ENCODE data around the gene ARL6IP4. TPM values are rescaled to one million over a fixed set of nuclear protein-coding genes. Genes with fewer than 3 reads are reported as not detected.
A peak's percentile ranks its signal among the peaks of the same experiment; 100 is the strongest.

The ARL6IP4 gene
- total RNA-seq, 2 experiments from 2014 or later = 166 to 175 TPM

- H3K4me3 Mint-ChIP-seq = no peak overlapping the region
Measured at GRCh38 chr12:122947352-122947792, 33.1 kb upstream of the ARL6IP4 start.

DNA sequence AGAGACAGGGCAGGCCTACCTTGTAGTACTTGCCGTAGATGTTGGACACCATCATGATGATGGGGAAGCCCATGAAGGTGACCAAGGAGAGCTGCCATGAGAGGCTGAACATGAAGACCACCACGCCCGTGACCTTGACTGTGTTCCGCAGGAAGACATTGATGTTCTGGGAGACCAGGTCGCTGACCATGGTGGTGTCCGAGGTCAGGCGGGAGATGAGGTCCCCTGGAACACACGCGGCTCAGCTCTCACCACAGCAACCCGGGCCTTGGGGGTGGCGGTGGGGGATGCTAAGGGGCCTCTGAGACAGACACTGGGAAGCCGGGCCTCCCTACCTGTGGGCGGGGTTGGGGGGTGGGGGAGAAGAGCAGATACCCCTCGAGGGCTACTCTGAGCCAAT lies 31.9 kb upstream of the ARL6IP4 start:
- no peaks in the 10 kb centered on the region for H3K27me3 Mint-ChIP-seq
- H3K36me3 Mint-ChIP-seq (ENCODE audit: low read depth) = no peaks in the 10 kb centered on the region
- no peak for DNase-seq
- POLR2A ChIA-PET = interaction anchor here (1.7 to 3.3 kb wide), 3 partner anchors 61 to 113 kb away, joined by 5 to 12 read pairs (median 6); partner anchors contain the start of gene HIP1R
- H3K4me3 Mint-ChIP-seq = no peak overlapping the region
- no peaks in the 10 kb centered on the region for H3K9me3 Mint-ChIP-seq
- peaks cover 33% of the 10 kb centered on the region for H3K4me1 Mint-ChIP-seq
- H3K27ac Mint-ChIP-seq = no peak overlapping the region
- CTCF ChIA-PET = interaction anchor here (1.1 to 9.4 kb wide), 3 partner anchors 17 to 155 kb away, joined by 4 to 74 read pairs (median 47); no protein-coding TSS in a partner anchor

More at GRCh38 chr12:122947352-122947792, 33.1 kb upstream of the ARL6IP4 start:
- DNase-seq = no peak
- Mint-ChIP-seq H3K9me3 (no peaks in the 10 kb centered on the region), H3K4me1 (peaks cover 44% of the 10 kb centered on the region), H3K36me3 (ENCODE audit: low read depth) (no peaks in the 10 kb centered on the region), H3K27me3 (no peaks in the 10 kb centered on the region), H3K27ac (peak overlapping the region; percentile 72)
- ChIA-PET CTCF (interaction anchor here (1.3 to 8.2 kb wide), 3 partner anchors 49 to 154 kb away, joined by 3 to 47 read pairs (median 26); no protein-coding TSS in a partner anchor), POLR2A (interaction anchor here (0.6 to 3.3 kb wide), 9 partner anchors 49 to 285 kb away, joined by 3 to 15 read pairs (median 9); partner anchors contain the start of genes MPHOSPH9, MTRFR and VPS37B)

DNA sequence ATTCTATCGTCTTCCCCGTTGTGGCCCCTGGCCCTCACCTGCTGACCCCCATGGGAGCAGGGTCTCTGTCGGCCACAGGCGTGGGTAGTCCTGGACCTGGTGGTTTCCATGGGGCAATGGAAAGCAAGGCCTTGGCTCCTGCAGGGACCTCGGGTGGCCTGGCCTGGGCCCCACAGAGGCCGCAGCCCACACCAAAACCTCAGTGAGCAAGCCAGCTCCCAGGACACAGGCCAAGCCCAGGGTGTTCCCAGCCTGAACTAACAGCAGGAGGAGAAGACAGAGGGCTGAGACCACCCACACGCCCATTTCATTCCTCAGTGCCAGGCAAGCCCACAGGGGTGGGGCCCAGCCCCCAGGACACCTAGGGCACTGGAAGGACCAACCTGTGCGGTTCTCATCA lies 31.1 kb upstream of the ARL6IP4 start:
- Mint-ChIP-seq H3K4me3 (no peak overlapping the region), H3K36me3 (ENCODE audit: low read depth) (no peaks in the 10 kb centered on the region), H3K27ac (no peak overlapping the region), H3K4me1 (peaks cover 30% of the 10 kb centered on the region), H3K9me3 (no peaks in the 10 kb centered on the region), H3K27me3 (no peaks in the 10 kb centered on the region)
- POLR2A ChIA-PET = interaction anchor here (1.7 to 1.8 kb wide), 2 partner anchors 77 to 113 kb away, joined by 5 to 6 read pairs; partner anchors contain the start of gene HIP1R
- no peak for DNase-seq
- CTCF ChIA-PET = interaction anchor here (1.1 to 9.4 kb wide), 4 partner anchors 18 to 156 kb away, joined by 4 to 74 read pairs (median 26); no protein-coding TSS in a partner anchor

DNA sequence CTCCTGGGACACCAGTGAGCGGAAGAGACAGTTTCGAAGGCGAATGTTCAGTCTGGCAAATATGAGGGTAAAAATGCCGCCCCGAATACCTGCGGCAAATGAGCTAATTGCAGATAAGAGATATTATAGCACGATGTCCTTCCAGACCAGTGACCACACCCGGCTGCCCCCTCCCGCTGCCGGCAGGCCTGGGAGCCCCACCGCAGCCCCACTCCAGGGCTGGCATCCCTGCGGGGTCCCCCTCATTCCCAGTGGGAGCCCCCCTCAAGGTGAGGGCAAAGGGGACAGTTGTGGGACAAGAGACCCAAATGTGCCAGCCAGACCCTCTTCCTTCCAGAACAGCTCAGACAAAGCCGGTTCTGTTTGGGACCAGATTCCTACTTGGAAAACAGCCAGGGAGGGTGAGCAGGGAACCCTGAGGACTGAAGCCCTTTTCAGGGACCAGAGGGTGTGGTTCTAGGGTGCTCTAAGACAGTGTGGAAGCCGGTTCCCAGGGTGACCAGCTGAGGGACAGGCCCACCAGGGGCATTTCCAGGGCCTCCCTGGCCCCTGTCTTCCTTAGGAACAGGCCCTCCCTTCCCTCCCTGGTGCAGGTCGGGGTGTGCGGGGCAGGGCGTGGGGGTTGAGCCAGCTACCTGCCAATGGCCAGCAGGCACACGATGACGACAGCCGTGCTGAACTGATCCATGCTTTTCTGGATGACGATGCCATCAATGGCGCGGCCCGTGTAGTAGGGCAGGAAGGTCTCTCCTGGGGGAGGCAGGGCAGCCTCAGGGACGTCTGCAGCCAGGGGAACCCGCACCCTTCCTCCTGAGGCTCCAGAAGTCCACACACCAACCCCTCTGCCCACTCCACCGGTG lies 30.4 kb upstream of the ARL6IP4 start:
- Mint-ChIP-seq H3K4me1 (peaks cover 29% of the 10 kb centered on the region), H3K4me3 (no peak overlapping the region), H3K9me3 (no peaks in the 10 kb centered on the region), H3K27ac (no peak overlapping the region), H3K27me3 (no peaks in the 10 kb centered on the region), H3K36me3 (ENCODE audit: low read depth) (no peaks in the 10 kb centered on the region)
- CTCF ChIA-PET = interaction anchor here (0.7 to 9.4 kb wide), 5 partner anchors 19 to 156 kb away, joined by 3 to 74 read pairs (median 4); no protein-coding TSS in a partner anchor
- no peak for DNase-seq
- POLR2A ChIA-PET = interaction anchor here (1.6 to 1.8 kb wide), 3 partner anchors 62 to 114 kb away, joined by 3 to 6 read pairs (median 5); partner anchors contain the start of gene HIP1R

- ChIA-PET CTCF (interaction anchor here (0.7 to 9.4 kb wide), 5 partner anchors 55 to 158 kb away, joined by 3 to 74 read pairs (median 3); partner anchors contain the start of gene VPS37B), POLR2A (interaction anchor here (1.2 to 1.6 kb wide), 2 partner anchors 63 to 80 kb away, joined by 3 read pairs; no protein-coding TSS in a partner anchor)
- H3K9me3 Mint-ChIP-seq = no peaks in the 10 kb centered on the region
- DNase-seq = no peak
- no peaks in the 10 kb centered on the region for H3K27me3 Mint-ChIP-seq
- no peak overlapping the region for H3K27ac Mint-ChIP-seq
- H3K36me3 Mint-ChIP-seq (ENCODE audit: low read depth) = no peaks in the 10 kb centered on the region
- peaks cover 21% of the 10 kb centered on the region for H3K4me1 Mint-ChIP-seq
- H3K4me3 Mint-ChIP-seq = no peak overlapping the region
Measured at GRCh38 chr12:122951406-122951805, 29.1 kb upstream of the ARL6IP4 start.

GRCh38 chr12:122951979-122952892 lies 28.2 kb upstream of the ARL6IP4 start:
- Mint-ChIP-seq H3K4me1 (peaks cover 13% of the 10 kb centered on the region), H3K36me3 (ENCODE audit: low read depth) (no peaks in the 10 kb centered on the region), H3K27me3 (no peaks in the 10 kb centered on the region), H3K4me3 (no peak overlapping the region), H3K27ac (no peak overlapping the region), H3K9me3 (no peaks in the 10 kb centered on the region)
- POLR2A ChIA-PET = interaction anchor here (1.2 to 1.6 kb wide), 2 partner anchors 64 to 81 kb away, joined by 3 read pairs; no protein-coding TSS in a partner anchor
- DNase-seq = peak; percentile 81
- CTCF ChIA-PET = interaction anchor here (0.6 to 9.4 kb wide), 13 partner anchors 10 to 159 kb away, joined by 3 to 74 read pairs (median 3); partner anchors contain the start of gene VPS37B

DNA sequence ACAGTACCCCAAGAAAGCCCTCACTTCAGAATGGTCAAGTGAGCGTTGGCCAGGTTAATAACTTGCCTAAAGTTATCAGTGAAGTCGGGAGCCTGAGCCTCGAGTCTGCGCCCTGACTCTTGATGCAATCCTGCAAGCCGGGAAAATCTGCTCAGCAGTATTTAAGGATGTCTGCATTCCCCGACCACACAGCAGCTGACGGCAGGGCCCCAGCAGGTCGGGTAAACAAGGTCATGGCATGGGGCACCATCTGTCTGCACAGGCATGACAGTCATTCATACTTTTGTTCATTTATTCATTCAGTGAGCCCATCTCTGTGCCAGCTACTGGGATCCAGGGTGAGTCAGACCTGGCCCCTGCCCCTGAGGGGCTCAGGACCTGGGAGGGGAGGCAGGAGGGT lies 25.3 kb upstream of the ARL6IP4 start:
- Mint-ChIP-seq H3K27me3 (no peaks in the 10 kb centered on the region), H3K4me1 (peaks cover 2% of the 10 kb centered on the region), H3K36me3 (ENCODE audit: low read depth) (no peaks in the 10 kb centered on the region), H3K4me3 (no peak overlapping the region), H3K9me3 (no peaks in the 10 kb centered on the region), H3K27ac (no peak overlapping the region)
- CTCF ChIA-PET = interaction anchor here (0.6 to 9.4 kb wide), 4 partner anchors 11 to 95 kb away, joined by 3 to 74 read pairs (median 6); partner anchors contain the start of gene ABCB9
- DNase-seq = no peak
- POLR2A ChIA-PET = interaction anchor here (1.2 to 1.3 kb wide), 2 partner anchors 14 to 120 kb away, joined by 4 read pairs; no protein-coding TSS in a partner anchor

GRCh38 chr12:122956035-122956434 lies 24.4 kb upstream of the ARL6IP4 start:
- no peaks in the 10 kb centered on the region for H3K36me3 Mint-ChIP-seq (ENCODE audit: low read depth)
- ChIA-PET POLR2A (interaction anchor here (1.2 kb wide), 1 partner anchor 9 kb away, joined by 3 read pairs; no protein-coding TSS in a partner anchor), CTCF (interaction anchor here (1.7 to 9.4 kb wide), 3 partner anchors 10 to 96 kb away, joined by 4 to 74 read pairs (median 7); partner anchors contain the start of gene ABCB9)
- H3K9me3 Mint-ChIP-seq = no peaks in the 10 kb centered on the region
- no peak for DNase-seq
- peaks cover 2% of the 10 kb centered on the region for H3K4me1 Mint-ChIP-seq
- no peak overlapping the region for H3K4me3 Mint-ChIP-seq
- no peaks in the 10 kb centered on the region for H3K27me3 Mint-ChIP-seq
- no peak overlapping the region for H3K27ac Mint-ChIP-seq

DNA sequence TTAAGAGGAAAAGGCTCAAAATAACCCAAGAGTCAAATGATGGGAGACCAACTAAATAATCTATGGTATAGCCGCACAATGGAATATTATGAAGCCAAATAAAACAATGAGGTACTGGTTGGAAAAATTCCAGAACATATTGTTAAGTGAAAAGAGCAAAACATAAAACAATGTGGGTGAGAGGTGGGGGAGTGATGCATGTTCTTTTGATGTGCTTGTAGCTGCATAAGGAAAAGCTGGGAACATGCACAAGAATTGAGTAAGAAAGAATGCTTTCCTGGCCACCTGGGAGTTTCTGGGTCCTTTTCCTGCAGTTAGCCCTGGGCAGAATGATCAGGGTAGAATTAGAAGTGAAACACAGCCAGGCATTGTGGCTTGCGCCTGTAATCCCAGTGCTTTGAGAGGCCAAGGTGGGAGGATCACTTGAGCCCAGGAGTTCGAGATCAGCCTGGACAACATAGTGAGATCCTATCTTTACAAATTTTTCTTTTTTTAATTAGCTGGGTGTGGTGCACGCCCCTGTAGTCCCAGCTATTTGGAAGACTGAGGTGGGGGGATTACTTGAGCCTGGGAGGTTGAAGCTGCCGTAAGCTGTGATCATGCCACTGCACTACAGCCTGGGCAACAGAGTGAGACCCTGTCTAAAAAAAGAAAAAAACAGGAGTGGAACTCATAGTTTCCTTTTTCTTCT lies 22.1 kb upstream of the ARL6IP4 start:
- Mint-ChIP-seq H3K27ac (no peak overlapping the region), H3K9me3 (no peaks in the 10 kb centered on the region), H3K36me3 (ENCODE audit: low read depth) (no peaks in the 10 kb centered on the region), H3K4me3 (no peak overlapping the region), H3K27me3 (no peaks in the 10 kb centered on the region), H3K4me1 (no peaks in the 10 kb centered on the region)
- POLR2A ChIA-PET = no interaction called here
- DNase-seq = no peak
- CTCF ChIA-PET = interaction anchor here (0.7 to 1.3 kb wide), 2 partner anchors 98 to 101 kb away, joined by 3 to 4 read pairs; no protein-coding TSS in a partner anchor

- Mint-ChIP-seq H3K9me3 (no peaks in the 10 kb centered on the region), H3K27me3 (no peaks in the 10 kb centered on the region), H3K4me3 (no peak overlapping the region), H3K4me1 (peaks cover under 1% of the 10 kb centered on the region), H3K27ac (no peak overlapping the region), H3K36me3 (ENCODE audit: low read depth) (no peaks in the 10 kb centered on the region)
- ChIA-PET POLR2A (no interaction called here), CTCF (no interaction called here)
- no peak for DNase-seq
Measured at GRCh38 chr12:122959566-122960192, 20.8 kb upstream of the ARL6IP4 start.

DNA sequence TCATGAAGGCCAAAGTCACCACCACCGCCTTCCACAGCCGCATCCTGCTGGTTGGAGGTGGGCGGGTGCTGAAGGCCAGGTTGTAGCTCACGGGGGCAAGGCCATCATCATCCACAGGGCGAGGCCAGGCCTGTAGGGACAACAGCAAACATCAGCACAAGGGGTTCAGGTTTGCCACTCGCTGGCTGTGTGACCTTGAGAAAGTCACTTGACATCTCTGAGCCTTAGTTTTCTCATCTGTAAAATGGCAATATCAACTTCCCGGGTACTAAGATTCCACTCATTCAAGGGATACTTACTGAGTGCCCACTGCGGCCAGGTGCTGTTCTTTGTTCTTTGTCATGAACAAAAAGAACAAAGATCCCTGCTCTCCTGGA lies 20.3 kb upstream of the ARL6IP4 start:
- Mint-ChIP-seq H3K36me3 (ENCODE audit: low read depth) (no peaks in the 10 kb centered on the region), H3K27ac (no peak overlapping the region), H3K4me3 (no peak overlapping the region), H3K9me3 (no peaks in the 10 kb centered on the region), H3K4me1 (peaks cover 4% of the 10 kb centered on the region), H3K27me3 (no peaks in the 10 kb centered on the region)
- CTCF ChIA-PET = interaction anchor here (1.0 kb wide), 1 partner anchor 116 kb away, joined by 3 read pairs; no protein-coding TSS in a partner anchor
- DNase-seq = no peak
- POLR2A ChIA-PET = no interaction called here
